ENCODE data around the gene TMEM156.

- TF ChIP-seq, protein P1, sequence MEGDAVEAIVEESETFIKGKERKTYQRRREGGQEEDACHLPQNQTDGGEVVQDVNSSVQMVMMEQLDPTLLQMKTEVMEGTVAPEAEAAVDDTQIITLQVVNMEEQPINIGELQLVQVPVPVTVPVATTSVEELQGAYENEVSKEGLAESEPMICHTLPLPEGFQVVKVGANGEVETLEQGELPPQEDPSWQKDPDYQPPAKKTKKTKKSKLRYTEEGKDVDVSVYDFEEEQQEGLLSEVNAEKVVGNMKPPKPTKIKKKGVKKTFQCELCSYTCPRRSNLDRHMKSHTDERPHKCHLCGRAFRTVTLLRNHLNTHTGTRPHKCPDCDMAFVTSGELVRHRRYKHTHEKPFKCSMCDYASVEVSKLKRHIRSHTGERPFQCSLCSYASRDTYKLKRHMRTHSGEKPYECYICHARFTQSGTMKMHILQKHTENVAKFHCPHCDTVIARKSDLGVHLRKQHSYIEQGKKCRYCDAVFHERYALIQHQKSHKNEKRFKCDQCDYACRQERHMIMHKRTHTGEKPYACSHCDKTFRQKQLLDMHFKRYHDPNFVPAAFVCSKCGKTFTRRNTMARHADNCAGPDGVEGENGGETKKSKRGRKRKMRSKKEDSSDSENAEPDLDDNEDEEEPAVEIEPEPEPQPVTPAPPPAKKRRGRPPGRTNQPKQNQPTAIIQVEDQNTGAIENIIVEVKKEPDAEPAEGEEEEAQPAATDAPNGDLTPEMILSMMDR (IDR thresholded peaks at IDR 0.05), result no peak
- TF ChIP-seq POLR2A (IDR thresholded peaks at IDR 0.05) (no peak), POLR2AphosphoS5 (IDR thresholded peaks at IDR 0.05) (no peak)
These were observed 67.0 kb downstream of the TMEM156 start for GRCh38 chr4:38964942-38965775.

Data from breast epithelium (tissue), 3 donors.